K562 (cell line): Measurements from ENCODE around the gene ISYNA1. TPM values are rescaled to one million over a fixed set of nuclear protein-coding genes. Genes with fewer than 3 reads are reported as not detected.
A peak's percentile ranks its signal among the peaks of the same experiment; 100 is the strongest.

Experiments used
- ATAC-seq: fragments of 200-7000 bp; cut with Tn5 transposase; 3 replicates; pipeline ENCODE4 v1.9.1; 2020; ENCODE audit warnings: moderate library complexity
- BruUV-seq: library from RNA; stranded (reverse); fragments of 400-500 nt; replicated peaks from 2 replicates; lab custom pipeline; 2021; lab: Mats Ljungman, UMichigan
- CTCF ChIA-PET: fragments of 300-600 bp; formaldehyde crosslinking; extraction: SDS; loops from one replicate; lab custom pipeline; 2021; ENCODE audit warnings: low intra/inter-chr PET ratio; lab: Yijun Ruan, JAX
- POLR2A ChIA-PET: fragments of 300-600, 350-650 bp; sonication (Branson Sonifier 250); formaldehyde crosslinking; extraction: SDS; loops from one replicate; lab custom pipeline; 2021; ENCODE audit warnings: antibody characterized with exemption, inconsistent platforms; lab: Yijun Ruan, JAX
- DNase-seq, 4 experiments: peaks; one replicate each; pipeline versions ENCODE4 v3.0.0 to v3.0.0-alpha.2; 2011 to 2018; ENCODE audit warnings: low spot score in 3 of 4, mixed read lengths in 3 of 4; ENCODE audit errors: extremely low read depth in 1 of 4
- FAIRE-seq: peaks from 2 replicates; lab custom pipeline; 2011; peaks lifted over from hg19 to GRCh38; lab: Jason Lieb, UNC
- H2AFZ ChIP-seq: 2 replicates; pipeline ENCODE4 v1.6.0; 2011; ENCODE audit warnings: low read depth, low read length, control low read depth, inconsistent platforms
- H3K27ac ChIP-seq: fragments of 200-600 bp; 3 replicates; pipeline ENCODE4 v1.8.0; 2011; ENCODE audit warnings: low read depth, mild to moderate bottlenecking, control low read depth, inconsistent platforms, low read length, moderate library complexity, mixed read lengths; ENCODE audit errors: extremely low read depth
- H3K27me3 ChIP-seq, 2 experiments: fragments of 300-600 bp in 1 of 2; 2 replicates in 1 of 2; 3 replicates in 1 of 2; pipeline versions ENCODE4 v1.6.0 to v1.8.0; 2011; ENCODE audit warnings: inconsistent platforms in 2 of 2, low read length in 2 of 2, mild to moderate bottlenecking in 1 of 2, mixed read lengths in 1 of 2, moderate library complexity in 1 of 2; ENCODE audit not compliant: control insufficient read depth in 2 of 2, insufficient read depth in 2 of 2
- H3K36me3 ChIP-seq: fragments of 300-600 bp; 3 replicates; pipeline ENCODE4 v1.8.0; 2011; ENCODE audit warnings: mild to moderate bottlenecking, low read length, inconsistent platforms; ENCODE audit not compliant: control insufficient read depth, insufficient read depth
- H3K4me1 ChIP-seq, 2 experiments: fragments of 200-600 bp in 1 of 2; replicated peaks in 1 of 2; 2 replicates in 1 of 2; 3 replicates in 1 of 2; pipeline versions ENCODE4 v1.5.1 to v1.8.0; 2011; ENCODE audit warnings: inconsistent platforms in 2 of 2, low read length in 2 of 2, mild to moderate bottlenecking in 1 of 2, mixed read lengths in 1 of 2, moderate library complexity in 1 of 2; ENCODE audit not compliant: control insufficient read depth in 2 of 2, insufficient read depth in 2 of 2
- H3K4me2 ChIP-seq: 2 replicates; pipeline ENCODE4 v1.6.1; 2011; ENCODE audit warnings: low read length, control low read depth, inconsistent platforms, mixed read lengths; ENCODE audit not compliant: insufficient read depth
- H3K4me3 ChIP-seq: fragments of 200-600 bp; sonication (generic), shearing (Covaris generic); 2 replicates; pipeline ENCODE4 v1.5.1; 2016; ENCODE audit warnings: control low read depth, inconsistent platforms
- H3K79me2 ChIP-seq: fragments of 200-600 bp; 3 replicates; pipeline ENCODE4 v1.8.0; 2011; ENCODE audit warnings: low read length, inconsistent platforms; ENCODE audit not compliant: control insufficient read depth, insufficient read depth
- H3K9ac ChIP-seq, 2 experiments: 2 replicates each; pipeline versions ENCODE4 v1.6.0 to v1.6.1; 2011; ENCODE audit warnings: low read depth in 2 of 2, low read length in 2 of 2, control low read depth in 1 of 2, inconsistent platforms in 1 of 2, mild to moderate bottlenecking in 1 of 2, mixed read lengths in 1 of 2; ENCODE audit not compliant: insufficient read depth in 1 of 2
- H3K9me1 ChIP-seq: one replicate; pipeline ENCODE4 v1.6.0; 2011; ENCODE audit warnings: inconsistent platforms, mild to moderate bottlenecking, low read length, moderate library complexity; ENCODE audit not compliant: control insufficient read depth, insufficient read depth
- H3K9me3 ChIP-seq: replicated peaks from 2 replicates; pipeline ENCODE4 v1.5.1; 2011; ENCODE audit warnings: low read depth, low read length, inconsistent platforms; ENCODE audit not compliant: control insufficient read depth, insufficient read depth
- H4K20me1 ChIP-seq: replicated peaks from 2 replicates; pipeline ENCODE4 v1.6.1; 2011; ENCODE audit warnings: low read length, inconsistent platforms, mixed read lengths; ENCODE audit not compliant: control insufficient read depth, insufficient read depth
- POLR2G ChIP-seq: fragments of 200-400 bp; formaldehyde crosslinking; IDR thresholded peaks from 2 replicates; pipeline ENCODE4 v1.6.1; 2017; ENCODE audit warnings: low read depth, mild to moderate bottlenecking, antibody characterized with exemption, low read length, moderate library complexity
- PRMT5 ChIP-seq: sonication (generic); formaldehyde crosslinking; IDR thresholded peaks from 2 replicates; pipeline ENCODE4 v1.5.0; 2020; ENCODE audit warnings: missing genetic modification reagents
- TEAD4 ChIP-seq, 2 experiments: sonication (generic) in 1 of 2; formaldehyde crosslinking in 1 of 2; IDR thresholded peaks; 2 replicates each; pipeline versions ENCODE4 v1.6.1 to v1.8.0; 2012 to 2022; ENCODE audit warnings: borderline replicate concordance in 1 of 2, inconsistent platforms in 1 of 2, low read length in 1 of 2, mild to moderate bottlenecking in 1 of 2, missing genetic modification reagents in 1 of 2
- YY1 ChIP-seq, 3 experiments: IDR thresholded peaks; 2 replicates each; pipeline ENCODE4 v1.6.1; 2011; ENCODE audit warnings: low read length in 2 of 3, mild to moderate bottlenecking in 2 of 3, moderate library complexity in 2 of 3, borderline replicate concordance in 1 of 3, control low read depth in 1 of 3, low read depth in 1 of 3; ENCODE audit not compliant: insufficient read depth in 3 of 3, insufficient replicate concordance in 2 of 3, control insufficient read depth in 1 of 3, insufficient read length in 1 of 3; ENCODE audit errors: extremely low read depth in 1 of 3
- ZBED1 ChIP-seq: IDR thresholded peaks from 2 replicates; pipeline ENCODE4 v1.6.1; 2014
- ZEB2 ChIP-seq: fragments of 450-650 bp; IDR thresholded peaks from 2 replicates; pipeline ENCODE4 v1.6.1; 2016
- ZFP36 ChIP-seq: fragments of 150-350 bp; IDR thresholded peaks from 2 replicates; pipeline ENCODE4 v1.6.1; 2018; ENCODE audit warnings: low read length, low read depth; ENCODE audit not compliant: partially characterized antibody
- ZKSCAN1 ChIP-seq: fragments of 150-350 bp; IDR thresholded peaks from 2 replicates; pipeline ENCODE4 v1.6.1; 2016; ENCODE audit warnings: low read depth, low read length
- ZNF436 ChIP-seq: fragments of 250-450, 450-650 bp; sonication (Bioruptor Pico); formaldehyde crosslinking; IDR thresholded peaks from 2 replicates; pipeline ENCODE4 v1.7.0; 2020; ENCODE audit warnings: mild to moderate bottlenecking
- ZNF584 ChIP-seq: fragments of 200-800 bp; sonication (Bioruptor generic); IDR thresholded peaks from 2 replicates; pipeline ENCODE4 v1.6.1; 2016; ENCODE audit warnings: low read depth, mild to moderate bottlenecking, missing genetic modification characterization, missing compliant biosample characterization
- WGBS: fragments of 100-300 bp; shearing (Covaris generic); methylation state at CpG from one replicate; pipeline ENCODE4 v1.1.6; 2016; ENCODE audit warnings: low coverage, mixed read lengths; ENCODE audit not compliant: insufficient coverage; ENCODE audit errors: missing lambda C conversion rate; 5-methylcytosine and 5-hydroxymethylcytosine counted together
- in situ Hi-C: fragments of 300-500 bp; cut with MboI; formaldehyde crosslinking; loops from 4 replicates; pipeline ENCODE4 v1.15.0; 2018; ENCODE audit warnings: inconsistent platforms, mixed read lengths
- intact Hi-C: fragments of 100-400 bp; cut with micrococcal nuclease; formaldehyde crosslinking; loops from 2 replicates; pipeline ENCODE4 v1.14.2; 2022
- polyA plus RNA-seq, 8 experiments: library from polyadenylated mRNA; depleted of rRNA in 4 of 8; stranded (reverse) in 5 of 8; unstranded in 3 of 8; fragments of >200 nt; fragmentation: Nextera tagmentation in 2 of 8; fragmentation: Illumina TruSeq in 1 of 8; extraction: Ambion mirVana in 2 of 8; extraction: Trizol in 1 of 8; gene quantifications; 2 replicates each; pipeline versions ENCODE4 v1.2.1 to v1.2.3, GENCODE V29; 2011 to 2014; ENCODE audit warnings: inconsistent platforms in 1 of 8, missing spikeins in 1 of 8
- total RNA-seq, 7 experiments: library from RNA; depleted of rRNA in 6 of 7; stranded (reverse); fragments of >200 nt in 6 of 7; fragmentation: Illumina TruSeq in 2 of 7; extraction: Trizol in 2 of 7; gene quantifications; 2 replicates each; pipeline versions ENCODE4 v1.2.1 to v1.2.3, GENCODE V29; 2011 to 2021; ENCODE audit warnings: low replicate concordance in 1 of 7
- TF ChIP-seq, protein P1 (sequence below): fragments of 250-450 bp; sonication (Bioruptor Pico); IDR thresholded peaks from 2 replicates; pipeline ENCODE4 v1.5.0; 2021; ENCODE audit warnings: mild to moderate bottlenecking, moderate library complexity
- TF ChIP-seq, protein P2 (sequence below), 2 experiments: fragments of 200-800 bp in 1 of 2; sonication (Bioruptor generic) in 1 of 2; sonication (generic) in 1 of 2; formaldehyde crosslinking in 1 of 2; IDR thresholded peaks in 1 of 2; conservative IDR thresholded peaks in 1 of 2; 2 replicates each; pipeline versions ENCODE4 v1.5.0 to v1.6.1; 2016 to 2020; ENCODE audit warnings: missing compliant biosample characterization in 1 of 2, missing genetic modification characterization in 1 of 2, missing genetic modification reagents in 1 of 2

Gene ISYNA1
- total and polyA plus RNA-seq, 9 of the 15 experiments (the other 6 are each of a cell fraction or from before 2014, with no cell fraction given): 21.8 to 460 (median 93.2) TPM

DNA sequence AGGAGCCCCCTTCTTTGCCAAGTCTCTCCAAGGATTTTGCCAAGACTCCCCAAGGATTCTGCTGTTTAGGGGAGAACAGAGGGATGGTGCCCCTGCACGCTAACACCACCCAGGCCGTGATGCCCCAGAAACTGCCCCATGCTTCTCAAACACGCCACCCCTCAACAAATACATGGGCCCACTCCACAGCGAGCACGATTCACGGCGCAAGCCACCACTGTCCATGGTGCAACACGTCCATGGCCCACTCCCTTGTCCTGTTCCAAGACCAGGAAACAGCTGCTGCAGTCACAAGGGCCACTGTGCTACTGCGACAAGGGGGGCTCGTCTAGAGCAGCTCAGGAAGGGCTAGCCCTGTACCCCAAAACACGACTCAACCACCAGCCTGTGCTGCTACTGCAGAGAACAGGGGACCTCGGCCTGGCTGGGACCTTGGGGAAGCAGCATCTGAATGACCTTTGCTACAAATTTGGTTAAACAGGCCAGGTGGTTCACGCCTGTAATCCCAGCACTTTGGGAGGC, 36.5 kb upstream of the ISYNA1 start:
- no peak for FAIRE-seq
- intact Hi-C loops (no loop called here), in situ Hi-C loops (no loop called here)
- Histone ChIP-seq H3K4me1 (peaks cover 22 to 53% of the 10 kb centered on the region in 2 experiments), H3K9ac (peak overlapping the region in 1 of 2 experiments; percentile 68; a peak in 2 of 4 replicates), H3K36me3 (peaks cover 27% of the 10 kb centered on the region; the same call in 2 of the 3 replicates), H3K4me2 (no peak overlapping the region), H4K20me1 (peaks cover 48% of the 10 kb centered on the region), H2AFZ (no peak overlapping the region), H3K27me3 (no peaks in the 10 kb centered on the region), H3K9me1 (peaks cover 12% of the 10 kb centered on the region), H3K27ac (no peak overlapping the region), H3K79me2 (peaks cover 67% of the 10 kb centered on the region), H3K4me3 (no peak overlapping the region), H3K9me3 (no peaks in the 10 kb centered on the region)
- POLR2A ChIA-PET: interaction anchor here (0.5 to 0.7 kb wide), 3 partner anchors 19 to 156 kb away, joined by 3 read pairs; no protein-coding TSS in a partner anchor
- 83% methylated on average over 13 of the region's 13 CpGs for WGBS
- BruUV-seq: no TSS peak
- no peak for TF ChIP-seq POLR2G
- TF ChIP-seq, protein P1, sequence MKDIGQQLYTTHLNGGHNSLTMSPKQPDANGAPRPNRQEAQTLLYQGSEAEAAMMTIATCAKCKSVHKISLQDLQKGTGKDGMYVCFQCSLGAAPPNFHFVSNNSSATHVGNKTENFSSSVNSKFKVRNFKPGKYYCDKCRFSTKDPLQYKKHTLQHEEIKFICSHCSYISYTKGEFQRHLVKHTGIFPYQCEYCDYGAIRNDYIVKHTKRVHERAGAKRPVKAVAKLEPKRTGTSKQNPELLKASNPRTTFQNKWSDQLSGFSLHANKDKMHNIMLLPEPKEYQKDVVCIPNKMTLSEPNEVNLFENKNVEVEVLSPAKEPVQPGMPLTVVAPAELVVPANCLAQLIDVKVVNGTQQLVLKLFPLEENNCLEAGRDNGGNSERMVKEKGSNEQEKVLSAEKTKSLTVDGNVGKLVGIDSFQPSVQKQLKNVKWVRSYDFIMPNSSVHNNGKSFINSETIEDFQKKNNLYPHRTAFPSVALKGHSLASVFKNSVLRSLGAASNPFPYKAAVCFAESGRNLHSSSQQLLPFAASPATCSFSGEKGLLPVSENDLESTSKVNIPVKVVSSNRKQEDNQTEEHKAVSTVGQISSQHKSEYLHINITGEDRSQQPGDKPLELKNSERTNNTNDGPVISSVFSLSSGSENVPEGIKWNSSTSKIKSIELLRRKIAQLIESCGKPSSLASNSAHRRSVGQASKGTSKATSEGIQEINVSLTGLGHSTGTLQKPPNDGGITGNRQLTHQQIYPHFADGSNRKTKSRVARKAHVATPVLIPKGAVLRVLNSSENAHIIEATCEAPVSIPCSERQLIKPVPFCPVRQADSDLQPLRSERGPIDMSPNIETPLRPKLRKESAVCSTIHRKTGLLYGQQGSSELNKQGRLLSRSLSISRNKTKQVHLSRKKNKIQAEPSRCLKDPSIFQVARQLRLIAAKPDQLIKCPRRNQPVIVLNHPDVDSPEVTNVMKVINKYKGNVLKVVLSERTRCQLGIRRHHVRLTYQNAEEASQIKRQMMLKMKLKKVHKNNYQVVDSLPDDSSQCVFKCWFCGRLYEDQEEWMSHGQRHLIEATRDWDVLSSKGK (CRISPR knock-in tag): no peak
- no peak for TF ChIP-seq ZNF436 (CRISPR knock-in tag)
- TF ChIP-seq TEAD4 (IDR thresholded peaks at IDR 0.05; ENCODE audit: low read length): no peak
- no peak for TF ChIP-seq TEAD4 (CRISPR knock-in tag; IDR thresholded peaks at IDR 0.05; ENCODE audit: borderline replicate concordance)
- no peak for TF ChIP-seq ZFP36
- TF ChIP-seq ZEB2: no peak
- TF ChIP-seq ZBED1: no peak
- no peak for TF ChIP-seq ZKSCAN1
- no peak for TF ChIP-seq YY1 (IDR thresholded peaks at IDR 0.05; ENCODE audit: borderline replicate concordance in 1 of 3, control insufficient read depth in 1 of 3, extremely low read depth in 1 of 3, insufficient read depth in 3 of 3, insufficient read length in 1 of 3, insufficient replicate concordance in 2 of 3, low read depth in 1 of 3, low read length in 2 of 3)
- TF ChIP-seq PRMT5: no peak
- TF ChIP-seq, protein P2, sequence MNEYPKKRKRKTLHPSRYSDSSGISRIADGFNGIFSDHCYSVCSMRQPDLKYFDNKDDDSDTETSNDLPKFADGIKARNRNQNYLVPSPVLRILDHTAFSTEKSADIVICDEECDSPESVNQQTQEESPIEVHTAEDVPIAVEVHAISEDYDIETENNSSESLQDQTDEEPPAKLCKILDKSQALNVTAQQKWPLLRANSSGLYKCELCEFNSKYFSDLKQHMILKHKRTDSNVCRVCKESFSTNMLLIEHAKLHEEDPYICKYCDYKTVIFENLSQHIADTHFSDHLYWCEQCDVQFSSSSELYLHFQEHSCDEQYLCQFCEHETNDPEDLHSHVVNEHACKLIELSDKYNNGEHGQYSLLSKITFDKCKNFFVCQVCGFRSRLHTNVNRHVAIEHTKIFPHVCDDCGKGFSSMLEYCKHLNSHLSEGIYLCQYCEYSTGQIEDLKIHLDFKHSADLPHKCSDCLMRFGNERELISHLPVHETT (CRISPR knock-in tag; conservative IDR thresholded peaks at IDR 0.05 in 1 of 2, IDR thresholded peaks at IDR 0.05 in 1 of 2): no peak
- TF ChIP-seq ZNF584 (CRISPR knock-in tag): no peak
- DNase-seq: no peak
- CTCF ChIA-PET: no interaction called here
- ATAC-seq: no peak
